ENCODE measurements around the gene FGF3.

Gene FGF3

DNA sequence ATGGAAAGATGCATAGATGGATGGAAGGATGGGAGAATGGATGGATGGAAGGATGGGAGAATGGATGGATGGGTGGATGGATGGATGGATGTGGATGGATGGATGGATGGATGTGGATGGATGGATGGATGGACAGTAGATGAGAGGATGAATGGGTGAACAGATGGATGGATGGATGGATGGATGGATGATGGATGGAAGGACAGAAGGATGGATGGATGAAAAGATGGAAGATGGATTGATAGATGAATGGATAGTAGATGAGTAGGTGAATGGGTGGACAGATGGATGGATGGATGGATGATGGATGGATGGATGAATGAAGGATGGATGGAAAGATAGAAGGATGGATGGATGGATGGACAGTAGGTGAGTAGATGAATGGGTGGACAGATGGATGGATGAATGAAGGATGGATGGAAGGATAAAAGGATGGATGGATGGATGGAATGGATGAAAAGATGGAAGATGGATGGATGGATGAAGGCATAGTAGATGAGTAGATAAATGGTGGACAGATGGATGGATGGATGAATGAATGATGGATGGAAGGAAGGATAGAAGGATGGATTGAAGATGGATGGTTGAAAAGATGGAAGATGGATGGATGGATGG is 15.5 kb downstream of the FGF3 start:
- Mint-ChIP-seq H3K9me3 (no peaks in the 10 kb centered on the region), H3K27ac (no peak overlapping the region), H3K27me3 (peaks cover 9% of the 10 kb centered on the region), H3K4me1 (no peaks in the 10 kb centered on the region), H3K4me3 (no peak overlapping the region), H3K36me3 (no peaks in the 10 kb centered on the region)

DNA sequence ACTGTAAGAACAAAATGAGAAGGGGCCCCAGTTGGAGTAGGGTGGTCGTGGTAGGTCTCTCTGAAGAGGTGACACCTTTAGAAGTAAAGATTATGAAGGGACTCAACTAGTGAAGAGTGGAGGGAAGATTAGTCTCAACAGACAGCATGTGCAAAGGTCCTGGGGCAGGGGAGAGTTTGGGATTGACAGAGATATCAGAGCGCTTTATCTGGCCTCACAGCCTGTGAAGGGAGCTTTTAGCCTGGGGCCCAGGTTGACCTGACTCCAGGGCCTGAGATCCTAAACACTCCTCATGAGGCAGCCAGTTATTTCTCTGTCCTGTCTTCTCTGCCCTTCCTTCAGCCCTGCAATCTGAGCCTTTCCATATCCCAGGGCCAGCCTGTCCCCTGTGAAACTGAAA is 16.2 kb downstream of the FGF3 start:
- Mint-ChIP-seq H3K9me3 (no peaks in the 10 kb centered on the region), H3K36me3 (no peaks in the 10 kb centered on the region), H3K4me1 (no peaks in the 10 kb centered on the region), H3K27me3 (peaks cover 9% of the 10 kb centered on the region), H3K27ac (no peak overlapping the region), H3K4me3 (no peak overlapping the region)

DNA sequence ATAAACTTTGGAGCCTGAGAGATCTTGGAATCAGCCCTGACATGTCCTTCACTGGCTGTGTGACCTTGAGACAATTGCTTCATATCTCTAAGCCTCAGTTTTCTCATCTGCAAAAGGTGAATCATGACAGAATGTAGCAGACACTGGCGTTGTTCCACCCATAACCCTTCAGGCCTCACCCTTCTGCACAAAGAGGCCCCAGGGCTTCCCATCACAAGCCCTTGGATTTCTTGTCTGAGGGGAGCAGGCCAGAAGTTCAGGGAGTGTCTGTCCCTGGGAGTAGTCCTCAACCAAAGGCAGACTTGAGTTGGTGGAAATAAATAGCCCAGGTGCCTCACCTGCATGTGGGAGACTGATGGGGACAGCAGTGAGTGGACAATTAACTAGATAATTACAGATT is 16.6 kb downstream of the FGF3 start:
- Mint-ChIP-seq H3K4me1 (no peaks in the 10 kb centered on the region), H3K36me3 (no peaks in the 10 kb centered on the region), H3K27ac (no peak overlapping the region), H3K9me3 (no peaks in the 10 kb centered on the region), H3K27me3 (peaks cover 9% of the 10 kb centered on the region), H3K4me3 (no peak overlapping the region)

DNA sequence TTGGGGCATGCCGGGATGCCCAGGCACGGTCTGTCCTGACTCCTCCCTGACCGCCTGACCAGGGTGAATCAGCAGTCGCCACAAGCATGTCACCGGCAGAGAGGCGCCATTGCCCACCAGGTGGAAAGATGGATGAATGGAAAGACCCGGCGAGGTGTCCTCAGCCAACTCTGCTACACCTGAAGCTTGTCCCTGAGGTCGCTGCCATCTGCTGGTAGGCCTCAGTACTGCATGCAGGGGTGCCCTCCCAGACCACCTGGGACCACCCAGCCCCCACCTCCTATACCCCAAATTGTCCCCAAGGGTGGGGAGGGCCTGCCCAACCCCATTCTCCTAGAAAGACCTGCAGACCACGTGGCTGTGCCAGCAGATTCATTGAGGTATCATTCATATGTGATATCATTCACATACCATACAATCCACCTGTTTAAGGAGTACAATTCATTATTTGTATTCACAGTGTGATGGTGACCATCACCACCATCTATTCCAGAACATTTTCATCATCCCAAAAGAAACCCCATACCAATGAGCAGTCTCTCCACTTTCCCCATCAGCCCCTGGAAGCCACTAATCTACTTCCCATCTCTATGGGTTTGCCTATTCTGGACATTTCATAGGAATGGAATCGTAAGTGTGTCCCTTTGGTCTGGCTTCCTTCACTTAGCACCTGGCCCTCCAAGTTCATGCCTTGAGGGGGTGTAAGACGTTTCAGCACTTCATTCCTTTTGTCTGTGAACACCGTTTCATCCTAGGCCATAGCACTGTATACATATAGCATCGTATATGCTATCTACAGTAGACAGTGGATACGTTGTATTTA is 17.5 kb downstream of the FGF3 start:
- Mint-ChIP-seq H3K27ac (no peak overlapping the region), H3K4me1 (no peaks in the 10 kb centered on the region), H3K27me3 (peaks cover 9% of the 10 kb centered on the region), H3K4me3 (no peak overlapping the region), H3K36me3 (no peaks in the 10 kb centered on the region), H3K9me3 (no peaks in the 10 kb centered on the region)

DNA sequence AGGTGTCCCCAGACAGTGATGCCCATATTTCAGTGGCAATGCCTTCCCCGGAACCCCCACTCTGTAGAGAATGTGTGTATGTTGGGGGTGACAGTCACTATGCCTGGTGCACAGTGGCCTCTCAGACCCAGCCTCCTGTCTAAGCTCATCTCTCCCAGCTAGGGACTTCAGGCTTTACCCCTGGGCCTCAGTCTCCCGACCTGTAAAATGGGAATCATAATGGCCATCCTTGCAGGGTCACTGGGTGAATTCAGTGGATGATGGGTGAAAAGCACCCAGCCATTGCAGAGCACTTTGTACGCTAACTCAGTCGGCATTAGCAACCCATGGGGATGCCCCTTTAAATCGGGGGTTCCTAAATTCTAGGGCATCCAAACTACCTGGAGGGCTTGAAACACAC is 18.9 kb downstream of the FGF3 start:
- Mint-ChIP-seq H3K36me3 (no peaks in the 10 kb centered on the region), H3K4me3 (no peak overlapping the region), H3K9me3 (no peaks in the 10 kb centered on the region), H3K27ac (peak overlapping the region; percentile 14), H3K27me3 (peaks cover 7% of the 10 kb centered on the region), H3K4me1 (no peaks in the 10 kb centered on the region)

DNA sequence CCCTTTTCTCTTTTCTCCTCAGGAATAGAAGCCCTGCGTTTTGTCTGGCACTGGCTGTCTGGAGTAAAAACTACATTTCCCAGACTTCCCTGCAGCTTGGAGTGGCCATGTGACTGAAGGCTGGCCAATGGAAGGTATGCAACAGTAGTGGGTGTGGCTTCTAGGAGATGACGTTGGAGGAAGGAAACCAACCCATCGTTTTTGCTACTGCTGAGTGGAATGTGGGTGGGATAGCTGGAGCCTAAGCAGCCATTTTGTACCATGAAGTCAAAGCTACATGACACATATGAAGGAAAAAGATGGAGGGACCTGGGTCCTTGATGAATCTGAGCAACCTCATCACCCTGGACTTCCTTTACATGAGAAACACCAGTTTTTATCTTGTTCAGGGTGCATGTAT is 19.6 kb downstream of the FGF3 start:
- no peak overlapping the region for H3K27ac Mint-ChIP-seq
- H3K4me1 Mint-ChIP-seq = no peaks in the 10 kb centered on the region
- H3K27me3 Mint-ChIP-seq = peaks cover 7% of the 10 kb centered on the region
- H3K36me3 Mint-ChIP-seq = no peaks in the 10 kb centered on the region
- no peak overlapping the region for H3K4me3 Mint-ChIP-seq
- H3K9me3 Mint-ChIP-seq = no peaks in the 10 kb centered on the region

DNA sequence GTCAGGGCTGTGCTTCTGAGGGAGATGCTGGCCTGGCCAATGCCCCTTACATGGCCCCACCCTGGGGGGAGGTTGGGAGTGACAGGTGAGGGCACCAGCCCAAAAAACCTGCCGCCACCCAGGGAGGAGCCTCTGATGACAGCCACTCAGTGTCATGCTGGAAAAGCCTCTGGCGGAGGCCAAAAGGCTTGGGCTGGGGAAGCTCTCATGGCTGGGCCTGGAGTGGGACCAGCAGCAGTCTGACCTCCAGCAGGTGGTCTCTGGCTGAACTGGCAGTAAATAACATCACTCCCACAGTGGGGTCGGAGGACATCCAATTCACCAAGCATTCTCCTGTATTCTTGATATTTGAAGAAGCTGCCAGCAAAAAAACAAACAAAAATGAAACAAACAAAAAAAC is 20.1 kb downstream of the FGF3 start:
- Mint-ChIP-seq H3K4me1 (no peaks in the 10 kb centered on the region), H3K27ac (no peak overlapping the region), H3K9me3 (no peaks in the 10 kb centered on the region), H3K27me3 (peaks cover 7% of the 10 kb centered on the region), H3K36me3 (no peaks in the 10 kb centered on the region), H3K4me3 (no peak overlapping the region)

DNA sequence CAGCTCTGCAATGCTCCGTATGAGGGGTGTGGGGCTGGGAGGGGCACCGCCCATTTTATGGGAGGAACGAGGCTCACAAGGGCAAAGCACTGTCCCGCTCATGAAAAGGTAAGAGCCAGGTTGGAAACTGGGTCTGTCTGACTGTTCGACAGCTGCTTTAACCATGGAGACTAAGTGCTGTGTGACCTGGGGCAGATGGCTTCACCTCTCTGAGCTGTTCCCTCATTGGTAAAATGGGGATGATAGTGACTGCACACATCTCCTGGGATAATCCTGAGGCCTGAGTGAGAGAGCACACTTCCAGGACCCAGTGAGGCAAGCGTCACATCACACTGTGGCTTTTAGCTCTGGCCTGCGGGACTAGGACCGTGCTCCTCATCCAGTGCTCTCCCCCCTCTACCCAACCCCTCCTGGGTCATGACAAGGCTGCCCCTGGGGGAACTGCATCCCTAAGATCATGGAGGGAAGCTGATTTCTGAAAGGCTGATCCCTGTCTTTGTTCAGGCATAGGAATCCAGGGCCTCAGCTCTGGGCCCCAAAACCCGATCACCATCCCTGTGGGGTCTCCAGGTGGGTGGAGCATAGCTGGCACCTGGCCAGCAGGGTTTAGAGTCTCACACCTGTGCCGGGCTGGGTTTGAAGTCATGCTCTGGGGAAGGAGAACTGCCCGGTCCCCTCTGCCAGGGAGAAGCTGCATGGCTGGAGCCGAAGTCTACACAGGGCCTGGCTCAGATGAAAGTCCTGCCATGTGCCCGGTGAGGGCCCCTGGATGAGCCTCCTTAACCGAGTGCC is 21.3 kb downstream of the FGF3 start:
- Mint-ChIP-seq H3K27ac (no peak overlapping the region), H3K4me3 (no peak overlapping the region), H3K9me3 (no peaks in the 10 kb centered on the region), H3K36me3 (no peaks in the 10 kb centered on the region), H3K27me3 (peaks cover 6% of the 10 kb centered on the region), H3K4me1 (no peaks in the 10 kb centered on the region)

DNA sequence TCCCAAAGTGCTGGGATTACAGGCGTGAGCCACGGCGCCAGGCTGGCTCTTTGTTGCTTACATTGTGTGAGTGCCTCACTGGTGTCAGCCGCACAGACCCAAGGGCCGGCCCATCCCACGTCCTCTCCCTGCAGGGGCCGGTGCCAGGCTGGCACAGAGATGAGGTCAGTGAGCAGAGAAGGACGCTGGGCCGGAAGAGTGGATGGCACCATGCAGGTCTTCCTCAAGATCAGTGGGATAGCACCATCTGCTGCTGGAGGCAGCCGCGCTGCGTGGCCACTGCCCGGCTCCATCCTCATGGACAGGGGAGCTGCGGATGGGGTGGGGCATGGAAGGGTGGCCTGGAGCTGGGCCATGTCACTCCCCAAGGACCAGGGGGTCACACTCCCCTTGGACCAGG is 22.1 kb downstream of the FGF3 start:
- no peak overlapping the region for H3K4me3 Mint-ChIP-seq

DNA sequence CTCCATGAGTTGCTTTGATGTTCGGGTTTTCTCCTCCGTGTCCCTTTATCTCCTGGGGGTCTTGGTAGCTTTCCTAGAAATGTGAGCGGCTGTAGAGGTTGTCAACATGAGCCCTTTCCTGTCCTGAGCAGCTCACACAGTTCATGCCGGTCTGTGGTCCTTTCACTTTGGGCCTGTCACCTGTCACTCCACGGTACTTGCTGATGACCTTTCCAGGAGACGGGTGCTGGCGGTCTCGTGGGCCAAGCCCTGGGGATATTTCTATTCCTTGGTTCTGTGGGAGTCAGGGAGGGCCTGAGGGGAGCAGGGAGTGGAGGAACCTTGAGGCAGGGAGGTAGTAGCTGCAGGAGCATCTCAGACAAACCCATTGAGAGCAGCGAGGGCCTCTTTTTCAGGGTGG is 23.2 kb downstream of the FGF3 start:
- H3K36me3 Mint-ChIP-seq = no peaks in the 10 kb centered on the region
- no peak overlapping the region for H3K27ac Mint-ChIP-seq
- no peaks in the 10 kb centered on the region for H3K27me3 Mint-ChIP-seq
- no peak overlapping the region for H3K4me3 Mint-ChIP-seq
- H3K9me3 Mint-ChIP-seq = no peaks in the 10 kb centered on the region
- no peaks in the 10 kb centered on the region for H3K4me1 Mint-ChIP-seq

More for the DNA sequence above, 22.1 kb downstream of the FGF3 start:
- Mint-ChIP-seq H3K36me3 (no peaks in the 10 kb centered on the region), H3K27me3 (peaks cover 5% of the 10 kb centered on the region), H3K4me1 (no peaks in the 10 kb centered on the region), H3K27ac (no peak overlapping the region), H3K9me3 (no peaks in the 10 kb centered on the region)

DNA sequence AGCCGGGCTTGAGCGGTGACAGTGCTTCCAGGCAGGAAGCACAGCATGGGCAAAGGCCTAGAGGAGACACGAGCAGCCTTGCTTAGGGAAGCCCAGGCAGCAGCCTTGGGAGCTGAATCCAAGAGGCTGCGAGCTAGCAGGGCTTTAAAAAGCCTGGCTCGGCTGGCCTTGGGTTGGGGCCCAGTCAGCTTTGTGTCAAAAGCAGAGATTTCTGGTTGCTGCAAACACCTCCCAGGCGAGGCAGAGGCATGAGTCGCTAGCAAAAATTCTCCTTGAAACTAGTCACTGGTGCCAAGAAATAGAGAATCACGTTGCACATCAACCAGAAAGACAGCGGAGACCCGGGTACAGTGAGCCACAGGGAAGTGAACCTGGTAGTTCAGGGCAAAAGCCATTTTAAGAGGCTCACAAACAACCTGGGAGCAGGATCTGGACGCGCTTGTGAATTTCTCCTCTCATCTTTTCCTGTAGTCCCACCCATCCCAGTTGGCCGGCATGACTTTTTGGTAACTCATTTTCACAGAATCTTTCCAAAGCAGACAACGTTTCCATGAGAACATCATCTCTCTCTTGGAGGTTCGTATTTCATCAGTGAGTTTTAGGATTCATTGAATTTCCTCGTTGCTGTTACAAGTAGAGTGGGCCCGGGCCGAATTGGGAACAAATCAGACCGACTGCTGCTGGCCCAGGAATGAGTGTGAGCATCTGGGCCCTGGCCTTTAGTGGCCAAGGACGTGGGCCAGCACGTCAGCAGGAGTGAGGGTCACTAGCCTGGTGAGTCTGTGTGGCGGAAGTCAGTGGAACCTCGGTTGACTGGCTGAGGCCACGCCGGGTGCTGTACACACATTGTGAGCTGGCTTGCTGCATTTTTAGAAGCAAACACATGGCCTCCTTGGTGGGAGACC is 27.7 kb downstream of the FGF3 start:
- no peaks in the 10 kb centered on the region for H3K27me3 Mint-ChIP-seq
- no peaks in the 10 kb centered on the region for H3K4me1 Mint-ChIP-seq

DNA sequence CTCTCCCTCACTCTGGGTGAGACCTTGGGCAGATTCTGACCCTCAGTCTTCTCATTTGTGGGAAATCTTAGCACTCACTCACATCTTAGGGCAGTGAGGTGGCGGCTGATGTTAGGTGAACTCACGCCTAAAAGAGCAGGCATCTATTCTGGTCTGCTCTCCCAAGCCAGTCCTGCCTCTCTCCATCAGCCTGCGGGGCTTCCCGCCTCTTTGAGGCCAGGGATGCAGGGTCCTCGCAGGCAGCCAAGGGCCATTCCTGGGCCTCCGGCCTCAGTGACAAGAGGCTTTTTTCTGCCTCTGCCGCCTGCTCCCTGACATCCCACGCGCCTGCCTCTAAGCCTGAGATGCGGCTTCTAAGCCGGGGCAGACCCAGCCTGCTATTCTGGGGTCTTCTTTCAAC is 30.3 kb downstream of the FGF3 start:
- Mint-ChIP-seq H3K36me3 (no peaks in the 10 kb centered on the region), H3K27me3 (no peaks in the 10 kb centered on the region), H3K9me3 (no peaks in the 10 kb centered on the region), H3K4me3 (no peak overlapping the region), H3K4me1 (no peaks in the 10 kb centered on the region), H3K27ac (no peak overlapping the region)

More for the DNA sequence above, 27.7 kb downstream of the FGF3 start:
- H3K9me3 Mint-ChIP-seq = no peaks in the 10 kb centered on the region
- H3K4me3 Mint-ChIP-seq = no peak overlapping the region
- H3K27ac Mint-ChIP-seq = no peak overlapping the region
- H3K36me3 Mint-ChIP-seq = no peaks in the 10 kb centered on the region

DNA sequence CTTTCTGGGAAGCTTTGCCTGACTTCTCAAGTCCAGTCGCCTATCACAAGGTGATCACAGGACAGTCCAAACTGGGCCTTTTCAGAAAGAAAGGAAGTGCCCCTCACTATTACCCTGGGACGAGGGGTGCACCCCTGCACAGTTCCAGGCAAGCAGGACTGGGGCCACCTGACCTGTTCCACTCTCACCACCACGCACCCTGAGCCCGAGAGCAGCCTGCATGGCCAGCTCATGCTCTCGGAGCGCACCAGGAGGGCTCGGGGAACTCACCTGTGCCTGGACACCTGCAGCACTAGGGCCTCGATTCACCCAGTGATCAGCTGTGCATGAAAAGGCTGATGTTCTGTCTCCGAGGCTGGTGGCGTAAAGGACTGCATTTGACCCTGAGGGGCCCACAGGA is 31.3 kb downstream of the FGF3 start:
- H3K4me3 Mint-ChIP-seq = no peak overlapping the region
- H3K36me3 Mint-ChIP-seq = no peaks in the 10 kb centered on the region
- no peaks in the 10 kb centered on the region for H3K9me3 Mint-ChIP-seq
- H3K27me3 Mint-ChIP-seq = no peaks in the 10 kb centered on the region
- no peak overlapping the region for H3K27ac Mint-ChIP-seq
- H3K4me1 Mint-ChIP-seq = no peaks in the 10 kb centered on the region

DNA sequence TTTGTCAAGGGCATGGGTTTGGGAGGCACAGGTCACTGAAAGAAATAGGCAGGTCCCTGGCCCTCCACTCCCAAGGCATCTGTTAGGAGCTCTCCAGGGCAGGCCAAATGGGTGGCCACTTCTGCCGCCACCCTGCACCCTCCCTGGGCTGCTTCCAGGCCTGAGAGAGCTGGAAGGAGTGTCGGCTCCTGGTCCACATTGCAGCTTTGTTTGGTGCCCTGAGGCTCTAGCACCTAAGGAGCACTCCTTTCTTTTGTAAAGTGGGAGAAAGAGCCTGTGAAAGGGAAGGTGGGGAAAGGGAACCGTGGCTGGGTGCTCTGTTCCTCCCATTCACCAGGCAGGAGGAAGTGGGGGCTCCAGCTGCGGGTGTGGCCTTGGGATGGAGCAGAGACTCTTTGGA is 31.8 kb downstream of the FGF3 start:
- no peaks in the 10 kb centered on the region for H3K27me3 Mint-ChIP-seq
- H3K9me3 Mint-ChIP-seq = no peaks in the 10 kb centered on the region
- no peak overlapping the region for H3K27ac Mint-ChIP-seq
- no peaks in the 10 kb centered on the region for H3K4me1 Mint-ChIP-seq
- H3K36me3 Mint-ChIP-seq = no peaks in the 10 kb centered on the region
- H3K4me3 Mint-ChIP-seq = no peak overlapping the region

DNA sequence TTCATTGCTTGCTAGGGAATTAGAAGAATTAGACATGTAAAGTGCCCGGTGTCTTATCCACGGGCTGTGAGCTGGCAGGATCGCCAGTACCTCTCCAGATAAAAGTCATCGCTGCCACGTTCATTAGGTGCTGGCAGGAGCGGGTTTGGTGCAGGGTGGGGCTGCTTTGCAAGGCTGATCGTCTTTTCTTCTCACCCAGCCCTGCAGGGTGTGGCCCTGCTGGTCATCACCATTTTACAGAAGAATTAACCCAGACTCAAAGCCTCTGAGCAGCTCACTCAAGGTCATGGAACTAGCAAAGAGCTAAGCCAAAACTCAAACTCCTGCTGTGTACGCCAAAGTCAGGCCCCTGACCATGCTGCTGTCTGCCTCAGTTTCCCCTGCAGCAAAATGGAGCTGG is 38.0 kb downstream of the FGF3 start:
- Mint-ChIP-seq H3K27ac (no peak overlapping the region), H3K4me3 (no peak overlapping the region), H3K4me1 (no peaks in the 10 kb centered on the region), H3K27me3 (peaks cover 11% of the 10 kb centered on the region), H3K36me3 (no peaks in the 10 kb centered on the region), H3K9me3 (no peaks in the 10 kb centered on the region)

Data from activated naive CD4-positive, alpha-beta T cell treated with anti-CD3 and anti-CD28 coated beads, Interleukin-2, amount 50 U/mL, for 24 hours (primary cell).